Measurements from ENCODE around the gene MAEL. TPM values are rescaled to one million over a fixed set of nuclear protein-coding genes. Genes with fewer than 3 reads are reported as not detected.

The MAEL gene
- total RNA-seq, 1 experiment from 2014 or later: not detected

- DNase-seq (ENCODE audit: low read depth, low spot score) (no peak), ATAC-seq (no peak)
- TF ChIP-seq REST (IDR thresholded peaks at IDR 0.05; ENCODE audit: insufficient read depth in 1 of 2, low read depth in 2 of 2, low read length in 1 of 2): no peak
- no peak for TF ChIP-seq CTCF (IDR thresholded peaks at IDR 0.05)
- TF ChIP-seq POLR2AphosphoS5 (IDR thresholded peaks at IDR 0.05; ENCODE audit: low read depth, low read length): no peak
- TF ChIP-seq SIN3A (IDR thresholded peaks at IDR 0.05; ENCODE audit: borderline replicate concordance, insufficient read depth, low read depth, low read length): no peak
- TF ChIP-seq TCF7L2 (IDR thresholded peaks at IDR 0.05; ENCODE audit: low read depth, low read length): no peak
- in situ Hi-C loops (cut with HindIII; ENCODE audit: low pct_unique_long_range_greater_than_20kb, low sequenced_read_pairs) (no loop called here), intact Hi-C loops (cut with micrococcal nuclease; ENCODE audit: unreplicated experiment) (no loop called here)
- Histone ChIP-seq H3K27me3 (ENCODE audit: control insufficient read depth, insufficient read depth, low read length) (peaks cover 37% of the 10 kb centered on the region), H3K4me1 (ENCODE audit: control insufficient read depth, insufficient read depth, low read length) (no peaks in the 10 kb centered on the region), H3K36me3 (ENCODE audit: control insufficient read depth, insufficient read depth, low read length) (no peaks in the 10 kb centered on the region), H3K4me3 (ENCODE audit: low read depth in 2 of 2, low read length in 2 of 2) (no peak overlapping the region), H3K27ac (ENCODE audit: low read length) (no peak overlapping the region), H3K9me3 (ENCODE audit: control insufficient read depth, insufficient read depth, low read depth, low read length) (no peaks in the 10 kb centered on the region)
- ChIA-PET CTCF (no interaction called here), POLR2A (no interaction called here)
- no TSS peak for BruUV-seq (replicated peaks)
Observed at GRCh38 chr1:166969074-166969677, 19.9 kb upstream of the MAEL start.

GRCh38 chr1:166971252-166971651, 17.8 kb upstream of the MAEL start:
- Histone ChIP-seq H3K27me3 (ENCODE audit: control insufficient read depth, insufficient read depth, low read length) (peaks cover 37% of the 10 kb centered on the region), H3K9me3 (ENCODE audit: control insufficient read depth, insufficient read depth, low read depth, low read length) (no peaks in the 10 kb centered on the region), H3K4me1 (ENCODE audit: control insufficient read depth, insufficient read depth, low read length) (peaks cover 6% of the 10 kb centered on the region), H3K27ac (ENCODE audit: low read length) (no peak overlapping the region), H3K4me3 (ENCODE audit: low read depth in 2 of 2, low read length in 2 of 2) (no peak overlapping the region), H3K36me3 (ENCODE audit: control insufficient read depth, insufficient read depth, low read length) (no peaks in the 10 kb centered on the region; the same call in 1 of the 2 replicates)
- BruUV-seq (replicated peaks): no TSS peak
- intact Hi-C loops (cut with micrococcal nuclease; ENCODE audit: unreplicated experiment): no loop called here
- CTCF ChIA-PET: no interaction called here
- POLR2A ChIA-PET: no interaction called here
- no peak for DNase-seq (ENCODE audit: low read depth, low spot score)
- no peak for ATAC-seq
- TF ChIP-seq SIN3A (IDR thresholded peaks at IDR 0.05; ENCODE audit: borderline replicate concordance, insufficient read depth, low read depth, low read length) (no peak), TCF7L2 (IDR thresholded peaks at IDR 0.05; ENCODE audit: low read depth, low read length) (no peak), POLR2AphosphoS5 (IDR thresholded peaks at IDR 0.05; ENCODE audit: low read depth, low read length) (no peak), CTCF (IDR thresholded peaks at IDR 0.05) (no peak), REST (IDR thresholded peaks at IDR 0.05; ENCODE audit: insufficient read depth in 1 of 2, low read depth in 2 of 2, low read length in 1 of 2) (no peak)
- in situ Hi-C loops (cut with HindIII; ENCODE audit: low pct_unique_long_range_greater_than_20kb, low sequenced_read_pairs): no loop called here

Data from Panc1 (cell line).